ENCODE results near the gene FBXO46. TPM values are rescaled to one million over a fixed set of nuclear protein-coding genes. Genes with fewer than 3 reads are reported as not detected.

Gene FBXO46
- total RNA-seq, 1 experiment from 2014 or later: 40.1 TPM

DNA sequence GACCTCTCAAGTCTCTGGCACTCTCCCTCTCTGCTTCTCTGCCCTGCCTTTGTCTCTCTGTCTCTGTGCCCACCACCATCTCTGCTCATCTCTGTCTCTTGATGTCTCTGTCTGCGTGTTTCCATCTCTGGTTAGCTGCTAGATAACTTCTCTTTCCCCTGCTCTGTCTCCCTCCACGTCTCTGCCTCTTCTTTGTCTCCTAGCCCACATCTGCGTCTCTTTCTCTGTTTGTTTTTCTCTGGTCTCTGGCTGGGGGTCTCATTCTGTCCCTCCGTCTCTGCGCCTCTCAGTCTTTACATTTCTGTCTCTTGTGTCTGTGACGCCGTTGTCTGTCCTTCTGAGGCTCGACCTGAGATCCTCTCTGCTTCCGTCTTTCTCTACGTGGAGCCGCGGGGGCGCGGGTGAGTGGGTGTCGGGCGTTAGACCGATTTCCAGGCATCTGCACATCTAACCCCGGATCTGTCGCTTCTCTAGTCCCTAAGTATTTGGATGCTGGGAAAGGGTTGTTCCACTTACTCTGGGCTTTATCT lies 62.3 kb downstream of the FBXO46 start:
- ATAC-seq: no peak
- TF ChIP-seq, protein P1, sequence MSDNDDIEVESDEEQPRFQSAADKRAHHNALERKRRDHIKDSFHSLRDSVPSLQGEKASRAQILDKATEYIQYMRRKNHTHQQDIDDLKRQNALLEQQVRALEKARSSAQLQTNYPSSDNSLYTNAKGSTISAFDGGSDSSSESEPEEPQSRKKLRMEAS (CRISPR knock-in tag; IDR thresholded peaks at IDR 0.05): no peak
- TF ChIP-seq, protein P2, sequence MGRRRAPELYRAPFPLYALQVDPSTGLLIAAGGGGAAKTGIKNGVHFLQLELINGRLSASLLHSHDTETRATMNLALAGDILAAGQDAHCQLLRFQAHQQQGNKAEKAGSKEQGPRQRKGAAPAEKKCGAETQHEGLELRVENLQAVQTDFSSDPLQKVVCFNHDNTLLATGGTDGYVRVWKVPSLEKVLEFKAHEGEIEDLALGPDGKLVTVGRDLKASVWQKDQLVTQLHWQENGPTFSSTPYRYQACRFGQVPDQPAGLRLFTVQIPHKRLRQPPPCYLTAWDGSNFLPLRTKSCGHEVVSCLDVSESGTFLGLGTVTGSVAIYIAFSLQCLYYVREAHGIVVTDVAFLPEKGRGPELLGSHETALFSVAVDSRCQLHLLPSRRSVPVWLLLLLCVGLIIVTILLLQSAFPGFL (CRISPR knock-in tag; IDR thresholded peaks at IDR 0.05; ENCODE audit: borderline replicate concordance): no peak
- TF ChIP-seq TP53 (CRISPR knock-in tag; IDR thresholded peaks at IDR 0.05) (no peak), NFE2L1 (CRISPR knock-in tag; IDR thresholded peaks at IDR 0.05) (no peak), HMGA2 (CRISPR knock-in tag; IDR thresholded peaks at IDR 0.05) (no peak), ZNF121 (CRISPR knock-in tag; IDR thresholded peaks at IDR 0.05) (no peak; the same call in 1 of the 2 replicates), CBFB (CRISPR knock-in tag; IDR thresholded peaks at IDR 0.05; ENCODE audit: low read depth) (no peak)
- TF ChIP-seq, protein P3, sequence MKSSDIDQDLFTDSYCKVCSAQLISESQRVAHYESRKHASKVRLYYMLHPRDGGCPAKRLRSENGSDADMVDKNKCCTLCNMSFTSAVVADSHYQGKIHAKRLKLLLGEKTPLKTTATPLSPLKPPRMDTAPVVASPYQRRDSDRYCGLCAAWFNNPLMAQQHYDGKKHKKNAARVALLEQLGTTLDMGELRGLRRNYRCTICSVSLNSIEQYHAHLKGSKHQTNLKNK (CRISPR knock-in tag; IDR thresholded peaks at IDR 0.05): no peak
- TF ChIP-seq, protein P4, sequence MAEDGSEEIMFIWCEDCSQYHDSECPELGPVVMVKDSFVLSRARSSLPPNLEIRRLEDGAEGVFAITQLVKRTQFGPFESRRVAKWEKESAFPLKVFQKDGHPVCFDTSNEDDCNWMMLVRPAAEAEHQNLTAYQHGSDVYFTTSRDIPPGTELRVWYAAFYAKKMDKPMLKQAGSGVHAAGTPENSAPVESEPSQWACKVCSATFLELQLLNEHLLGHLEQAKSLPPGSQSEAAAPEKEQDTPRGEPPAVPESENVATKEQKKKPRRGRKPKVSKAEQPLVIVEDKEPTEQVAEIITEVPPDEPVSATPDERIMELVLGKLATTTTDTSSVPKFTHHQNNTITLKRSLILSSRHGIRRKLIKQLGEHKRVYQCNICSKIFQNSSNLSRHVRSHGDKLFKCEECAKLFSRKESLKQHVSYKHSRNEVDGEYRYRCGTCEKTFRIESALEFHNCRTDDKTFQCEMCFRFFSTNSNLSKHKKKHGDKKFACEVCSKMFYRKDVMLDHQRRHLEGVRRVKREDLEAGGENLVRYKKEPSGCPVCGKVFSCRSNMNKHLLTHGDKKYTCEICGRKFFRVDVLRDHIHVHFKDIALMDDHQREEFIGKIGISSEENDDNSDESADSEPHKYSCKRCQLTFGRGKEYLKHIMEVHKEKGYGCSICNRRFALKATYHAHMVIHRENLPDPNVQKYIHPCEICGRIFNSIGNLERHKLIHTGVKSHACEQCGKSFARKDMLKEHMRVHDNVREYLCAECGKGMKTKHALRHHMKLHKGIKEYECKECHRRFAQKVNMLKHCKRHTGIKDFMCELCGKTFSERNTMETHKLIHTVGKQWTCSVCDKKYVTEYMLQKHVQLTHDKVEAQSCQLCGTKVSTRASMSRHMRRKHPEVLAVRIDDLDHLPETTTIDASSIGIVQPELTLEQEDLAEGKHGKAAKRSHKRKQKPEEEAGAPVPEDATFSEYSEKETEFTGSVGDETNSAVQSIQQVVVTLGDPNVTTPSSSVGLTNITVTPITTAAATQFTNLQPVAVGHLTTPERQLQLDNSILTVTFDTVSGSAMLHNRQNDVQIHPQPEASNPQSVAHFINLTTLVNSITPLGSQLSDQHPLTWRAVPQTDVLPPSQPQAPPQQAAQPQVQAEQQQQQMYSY (CRISPR knock-in tag; IDR thresholded peaks at IDR 0.05): no peak
- TF ChIP-seq, protein P5, sequence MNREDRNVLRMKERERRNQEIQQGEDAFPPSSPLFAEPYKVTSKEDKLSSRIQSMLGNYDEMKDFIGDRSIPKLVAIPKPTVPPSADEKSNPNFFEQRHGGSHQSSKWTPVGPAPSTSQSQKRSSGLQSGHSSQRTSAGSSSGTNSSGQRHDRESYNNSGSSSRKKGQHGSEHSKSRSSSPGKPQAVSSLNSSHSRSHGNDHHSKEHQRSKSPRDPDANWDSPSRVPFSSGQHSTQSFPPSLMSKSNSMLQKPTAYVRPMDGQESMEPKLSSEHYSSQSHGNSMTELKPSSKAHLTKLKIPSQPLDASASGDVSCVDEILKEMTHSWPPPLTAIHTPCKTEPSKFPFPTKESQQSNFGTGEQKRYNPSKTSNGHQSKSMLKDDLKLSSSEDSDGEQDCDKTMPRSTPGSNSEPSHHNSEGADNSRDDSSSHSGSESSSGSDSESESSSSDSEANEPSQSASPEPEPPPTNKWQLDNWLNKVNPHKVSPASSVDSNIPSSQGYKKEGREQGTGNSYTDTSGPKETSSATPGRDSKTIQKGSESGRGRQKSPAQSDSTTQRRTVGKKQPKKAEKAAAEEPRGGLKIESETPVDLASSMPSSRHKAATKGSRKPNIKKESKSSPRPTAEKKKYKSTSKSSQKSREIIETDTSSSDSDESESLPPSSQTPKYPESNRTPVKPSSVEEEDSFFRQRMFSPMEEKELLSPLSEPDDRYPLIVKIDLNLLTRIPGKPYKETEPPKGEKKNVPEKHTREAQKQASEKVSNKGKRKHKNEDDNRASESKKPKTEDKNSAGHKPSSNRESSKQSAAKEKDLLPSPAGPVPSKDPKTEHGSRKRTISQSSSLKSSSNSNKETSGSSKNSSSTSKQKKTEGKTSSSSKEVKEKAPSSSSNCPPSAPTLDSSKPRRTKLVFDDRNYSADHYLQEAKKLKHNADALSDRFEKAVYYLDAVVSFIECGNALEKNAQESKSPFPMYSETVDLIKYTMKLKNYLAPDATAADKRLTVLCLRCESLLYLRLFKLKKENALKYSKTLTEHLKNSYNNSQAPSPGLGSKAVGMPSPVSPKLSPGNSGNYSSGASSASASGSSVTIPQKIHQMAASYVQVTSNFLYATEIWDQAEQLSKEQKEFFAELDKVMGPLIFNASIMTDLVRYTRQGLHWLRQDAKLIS (CRISPR knock-in tag; IDR thresholded peaks at IDR 0.05; ENCODE audit: borderline replicate concordance): no peak
- TF ChIP-seq, protein P6, sequence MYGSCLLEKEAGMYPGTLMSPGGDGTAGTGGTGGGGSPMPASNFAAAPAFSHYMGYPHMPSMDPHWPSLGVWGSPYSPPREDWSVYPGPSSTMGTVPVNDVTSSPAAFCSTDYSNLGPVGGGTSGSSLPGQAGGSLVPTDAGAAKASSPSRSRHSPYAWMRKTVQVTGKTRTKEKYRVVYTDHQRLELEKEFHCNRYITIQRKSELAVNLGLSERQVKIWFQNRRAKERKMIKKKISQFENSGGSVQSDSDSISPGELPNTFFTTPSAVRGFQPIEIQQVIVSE (CRISPR knock-in tag; IDR thresholded peaks at IDR 0.05; ENCODE audit: borderline replicate concordance): no peak
- TF ChIP-seq, protein P7, sequence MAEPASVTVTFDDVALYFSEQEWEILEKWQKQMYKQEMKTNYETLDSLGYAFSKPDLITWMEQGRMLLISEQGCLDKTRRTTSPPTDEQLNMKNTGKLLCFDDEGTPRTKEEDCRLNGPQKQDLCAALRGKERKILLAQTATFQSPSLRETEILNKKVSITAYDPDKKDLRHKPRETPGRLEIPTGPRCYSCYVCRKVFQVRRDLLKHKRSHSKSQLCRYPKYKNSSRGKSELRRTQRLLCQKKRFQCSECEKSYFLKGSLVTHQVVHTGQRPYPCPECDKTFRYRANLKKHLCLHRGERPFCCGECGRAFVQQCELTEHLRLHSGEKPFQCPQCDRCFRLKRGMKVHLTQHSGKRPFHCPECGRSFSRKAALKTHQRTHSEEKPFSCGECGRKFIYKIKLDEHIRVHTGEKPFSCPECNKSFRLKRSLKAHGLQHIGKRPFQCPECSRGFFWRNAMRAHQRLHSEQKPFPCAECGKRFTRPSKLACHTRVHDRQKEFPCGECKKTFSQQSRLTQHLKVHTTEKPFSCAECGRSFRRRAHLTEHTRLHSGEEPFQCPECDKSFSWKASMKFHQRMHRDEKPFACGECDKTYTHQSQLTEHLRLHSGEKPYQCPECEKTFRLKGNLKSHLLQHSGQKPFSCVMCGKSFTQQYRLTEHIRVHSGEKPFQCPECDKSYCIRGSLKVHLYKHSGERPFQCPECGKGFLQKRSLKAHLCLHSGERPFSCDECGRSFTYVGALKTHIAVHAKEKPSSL (CRISPR knock-in tag; conservative IDR thresholded peaks at IDR 0.05): no peak
- TF ChIP-seq, protein P8, sequence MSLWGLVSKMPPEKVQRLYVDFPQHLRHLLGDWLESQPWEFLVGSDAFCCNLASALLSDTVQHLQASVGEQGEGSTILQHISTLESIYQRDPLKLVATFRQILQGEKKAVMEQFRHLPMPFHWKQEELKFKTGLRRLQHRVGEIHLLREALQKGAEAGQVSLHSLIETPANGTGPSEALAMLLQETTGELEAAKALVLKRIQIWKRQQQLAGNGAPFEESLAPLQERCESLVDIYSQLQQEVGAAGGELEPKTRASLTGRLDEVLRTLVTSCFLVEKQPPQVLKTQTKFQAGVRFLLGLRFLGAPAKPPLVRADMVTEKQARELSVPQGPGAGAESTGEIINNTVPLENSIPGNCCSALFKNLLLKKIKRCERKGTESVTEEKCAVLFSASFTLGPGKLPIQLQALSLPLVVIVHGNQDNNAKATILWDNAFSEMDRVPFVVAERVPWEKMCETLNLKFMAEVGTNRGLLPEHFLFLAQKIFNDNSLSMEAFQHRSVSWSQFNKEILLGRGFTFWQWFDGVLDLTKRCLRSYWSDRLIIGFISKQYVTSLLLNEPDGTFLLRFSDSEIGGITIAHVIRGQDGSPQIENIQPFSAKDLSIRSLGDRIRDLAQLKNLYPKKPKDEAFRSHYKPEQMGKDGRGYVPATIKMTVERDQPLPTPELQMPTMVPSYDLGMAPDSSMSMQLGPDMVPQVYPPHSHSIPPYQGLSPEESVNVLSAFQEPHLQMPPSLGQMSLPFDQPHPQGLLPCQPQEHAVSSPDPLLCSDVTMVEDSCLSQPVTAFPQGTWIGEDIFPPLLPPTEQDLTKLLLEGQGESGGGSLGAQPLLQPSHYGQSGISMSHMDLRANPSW (CRISPR knock-in tag; conservative IDR thresholded peaks at IDR 0.05; ENCODE audit: low read depth): no peak
- peaks cover 23% of the 10 kb centered on the region for H3K4me1 Mint-ChIP-seq
- H3K9me3 Mint-ChIP-seq: no peaks in the 10 kb centered on the region
- no peaks in the 10 kb centered on the region for H3K36me3 Mint-ChIP-seq
- no peak for DNase-seq (ENCODE audit: low spot score)
- H3K27me3 Mint-ChIP-seq (ENCODE audit: low read depth): peaks cover 56% of the 10 kb centered on the region
- H3K27ac Mint-ChIP-seq: no peak overlapping the region
- peak overlapping the region; percentile 73 for H3K4me3 Mint-ChIP-seq
- ChIA-PET POLR2A (interaction anchor here (0.8 to 1.5 kb wide), 4 partner anchors 9 to 100 kb away, joined by 3 to 9 read pairs (median 4); partner anchors contain the start of gene QPCTL), CTCF (interaction anchor here (0.5 to 4.8 kb wide), 16 partner anchors 9 to 763 kb away, joined by 3 to 68 read pairs (median 6); partner anchors contain the start of genes QPCTL and SYMPK)
